Tibial nerve (tissue), 4 donors: ENCODE measurements around the gene CENPO.

ENCODE experiments used
- CTCF ChIP-seq, 5 experiments: fragments of 200-600 bp in 3 of 5; fragments of 450-650 bp in 2 of 5; sonication (generic) in 3 of 5; IDR thresholded peaks; one replicate each; pipeline ENCODE4 v1.5.1; 2016 to 2019; ENCODE audit warnings: antibody characterized with exemption in 5 of 5, mild to moderate bottlenecking in 3 of 5, moderate library complexity in 2 of 5
- EP300 ChIP-seq, 2 donors: sonication (generic); formaldehyde crosslinking; IDR thresholded peaks; one replicate each; pipeline ENCODE4 v1.6.1; 2017; ENCODE audit warnings: antibody characterized with exemption in 2 of 2, mild to moderate bottlenecking in 1 of 2
- POLR2A ChIP-seq, 2 donors: fragments of 450-650 bp; IDR thresholded peaks; one replicate each; pipeline ENCODE4 v1.6.1; 2017; ENCODE audit warnings: antibody characterized with exemption in 2 of 2, mild to moderate bottlenecking in 2 of 2, moderate library complexity in 2 of 2

GRCh38 chr2:24809316-24810007, 16.2 kb downstream of the CENPO start:
- TF ChIP-seq CTCF (IDR thresholded peaks at IDR 0.05) (no peak), EP300 (IDR thresholded peaks at IDR 0.05) (no peak), POLR2A (IDR thresholded peaks at IDR 0.05) (no peak)
